Lower lobe of right lung (tissue), 2 donors: ENCODE measurements around the gene ZMIZ1. TPM values are rescaled to one million over a fixed set of nuclear protein-coding genes. Genes with fewer than 3 reads are reported as not detected.

Source experiments
- ATAC-seq, 2 donors: fragments of 200-7000 bp; cut with Tn5 transposase; one replicate each; pipeline ENCODE4 v1.9.1; 2020 to 2022; ENCODE audit warnings: mild to moderate bottlenecking in 2 of 2, moderate library complexity in 2 of 2
- DNase-seq: peaks from one replicate; pipeline ENCODE4 v3.0.0-alpha.2; 2020
- H3K27ac ChIP-seq: fragments of 200-600 bp; one replicate; pipeline ENCODE4 v1.8.0; 2022
- H3K27me3 ChIP-seq: fragments of 200-600 bp; one replicate; pipeline ENCODE4 v1.8.0; 2022; ENCODE audit warnings: low read depth
- H3K36me3 ChIP-seq: fragments of 200-600 bp; one replicate; pipeline ENCODE4 v1.8.0; 2022; ENCODE audit warnings: mild to moderate bottlenecking
- H3K4me1 ChIP-seq: fragments of 200-600 bp; one replicate; pipeline ENCODE4 v1.8.0; 2022
- H3K4me3 ChIP-seq: fragments of 200-600 bp; one replicate; pipeline ENCODE4 v1.8.0; 2022; ENCODE audit warnings: mild to moderate bottlenecking
- H3K9me3 ChIP-seq: fragments of 200-600 bp; one replicate; pipeline ENCODE4 v1.8.0; 2022
- CTCF ChIP-seq: fragments of 200-600 bp; IDR thresholded peaks from one replicate; pipeline ENCODE4 v1.8.0; 2022; ENCODE audit warnings: antibody characterized with exemption, mild to moderate bottlenecking
- intact Hi-C: fragments of 100-400 bp; cut with DNase I; formaldehyde crosslinking; loops from one replicate; pipeline ENCODE4 v1.11.0; 2022
- total RNA-seq: library from RNA; stranded (reverse); fragmentation: NEBNext Ultra II Directional; extraction: Animal tissue kit (Norgen Biotek cat#: 25700); gene quantifications from one replicate; pipeline ENCODE4 v1.2.1, GENCODE V29; 2021
- donor health status: DM: no; HTN: yes; CAD: no; lungs with severe emphysema.

ZMIZ1 gene
- total RNA-seq, 1 donor from 2014 or later: 102 TPM

DNA sequence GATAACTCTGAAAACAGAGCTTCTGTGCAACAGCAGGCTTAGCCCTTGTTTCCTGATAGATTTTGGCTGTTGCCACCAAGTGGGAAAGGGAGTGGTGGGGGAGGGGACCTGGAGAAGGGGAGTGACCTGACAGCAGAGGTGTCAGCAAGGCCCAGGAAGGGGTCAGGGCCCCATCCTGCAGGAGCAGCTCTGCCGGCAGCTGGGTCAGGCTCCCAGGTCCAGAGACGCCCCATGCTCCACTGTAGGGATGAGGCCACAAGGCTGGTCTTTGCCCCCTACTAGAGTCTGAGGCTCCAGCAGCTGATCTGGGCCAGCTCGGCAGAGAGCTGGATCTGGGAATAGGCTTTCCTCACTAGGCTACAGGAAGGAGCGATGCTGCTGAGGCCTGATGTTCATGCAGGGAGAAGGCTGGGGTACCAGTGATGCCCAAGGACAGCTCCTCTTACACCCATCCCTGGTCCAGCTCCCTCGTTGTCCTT lies 44.0 kb upstream of the ZMIZ1 start:
- H3K27ac ChIP-seq: no peak overlapping the region

DNA sequence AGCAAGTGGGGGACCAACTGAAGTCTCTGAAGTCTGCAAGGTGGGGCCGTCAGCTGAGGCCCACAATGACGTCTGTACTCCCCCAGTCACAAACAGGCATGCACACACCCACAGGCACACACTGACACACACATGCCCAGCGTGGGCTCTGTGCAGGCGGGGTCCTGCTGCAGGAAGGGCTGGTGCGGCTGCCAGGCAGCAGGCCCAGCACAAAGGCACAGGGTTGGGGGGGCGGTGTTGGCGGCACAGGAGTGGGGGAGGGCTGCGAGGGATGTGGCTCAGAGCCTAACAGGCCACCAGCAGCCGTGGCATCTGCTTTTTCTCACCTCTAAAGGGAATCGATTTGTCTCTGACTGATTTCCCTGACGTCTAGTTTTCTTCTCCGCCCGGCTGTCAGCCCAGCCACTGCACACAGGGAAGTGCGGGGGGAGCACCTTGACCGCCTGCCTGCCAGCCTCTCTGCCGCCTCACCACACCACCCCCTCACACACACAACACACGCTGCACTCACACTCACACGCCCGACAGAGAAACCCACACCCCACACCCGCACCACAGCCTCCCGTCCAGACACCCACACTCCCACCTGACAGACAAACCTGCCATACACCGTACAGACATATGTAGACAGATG lies 43.5 kb upstream of the ZMIZ1 start:
- no peaks in the 10 kb centered on the region for H3K9me3 ChIP-seq
- no peak overlapping the region for H3K27ac ChIP-seq
- no peak overlapping the region for H3K4me3 ChIP-seq
- H3K36me3 ChIP-seq: no peaks in the 10 kb centered on the region
- DNase-seq: peak; percentile 39
- ATAC-seq: peak; percentile 34 to 50
- H3K27me3 ChIP-seq: no peaks in the 10 kb centered on the region
- no peak for TF ChIP-seq CTCF
- peaks cover 4% of the 10 kb centered on the region for H3K4me1 ChIP-seq
- intact Hi-C loops: no loop called here

More for the DNA sequence above, 44.0 kb upstream of the ZMIZ1 start:
- Histone ChIP-seq H3K4me3 (no peak overlapping the region), H3K27me3 (no peaks in the 10 kb centered on the region), H3K4me1 (peaks cover 4% of the 10 kb centered on the region), H3K9me3 (no peaks in the 10 kb centered on the region), H3K36me3 (no peaks in the 10 kb centered on the region)
- no peak for TF ChIP-seq CTCF
- ATAC-seq (no peak), DNase-seq (peak; percentile 35)
- intact Hi-C loops: no loop called here

DNA sequence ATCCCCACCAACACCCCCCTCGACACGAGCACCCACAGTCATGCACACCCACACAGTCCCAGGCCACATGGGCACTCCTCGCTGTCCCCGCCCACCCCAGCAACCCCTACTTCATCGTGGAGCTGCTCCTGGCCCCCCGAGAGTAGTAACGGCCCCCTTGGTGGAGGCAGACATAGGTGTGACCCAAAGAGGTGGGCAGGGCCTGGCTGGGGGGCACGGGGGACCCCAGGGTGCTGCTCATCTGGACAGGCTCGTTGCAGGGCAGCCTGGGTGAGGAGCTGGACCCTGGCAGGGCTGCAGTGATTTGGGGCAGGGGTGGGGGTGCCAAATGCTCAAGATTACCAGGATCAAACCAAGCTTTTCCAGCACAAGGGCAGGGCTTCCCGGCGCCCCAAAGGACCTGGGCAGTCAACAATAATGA lies 42.4 kb upstream of the ZMIZ1 start:
- DNase-seq: peak; percentile 28
- no peak for TF ChIP-seq CTCF
- H3K27me3 ChIP-seq: no peaks in the 10 kb centered on the region
- no peaks in the 10 kb centered on the region for H3K36me3 ChIP-seq
- intact Hi-C loops: no loop called here
- H3K27ac ChIP-seq: no peak overlapping the region
- no peak overlapping the region for H3K4me3 ChIP-seq
- no peak for ATAC-seq
- H3K4me1 ChIP-seq: peaks cover 4% of the 10 kb centered on the region
- H3K9me3 ChIP-seq: no peaks in the 10 kb centered on the region

- intact Hi-C loops: no loop called here
- Histone ChIP-seq H3K36me3 (no peaks in the 10 kb centered on the region), H3K9me3 (no peaks in the 10 kb centered on the region), H3K4me3 (no peak overlapping the region), H3K27ac (no peak overlapping the region), H3K4me1 (peaks cover 4% of the 10 kb centered on the region), H3K27me3 (no peaks in the 10 kb centered on the region)
- ATAC-seq (no peak), DNase-seq (no peak)
- no peak for TF ChIP-seq CTCF
Measured at GRCh38 chr10:79026806-79027146, 42.0 kb upstream of the ZMIZ1 start.

GRCh38 chr10:79027147-79028055 lies 41.4 kb upstream of the ZMIZ1 start:
- TF ChIP-seq CTCF: no peak
- H3K36me3 ChIP-seq: no peaks in the 10 kb centered on the region
- no peak overlapping the region for H3K27ac ChIP-seq
- ATAC-seq (peak; percentile 22 to 36), DNase-seq (peak; percentile 47)
- peaks cover 4% of the 10 kb centered on the region for H3K4me1 ChIP-seq
- intact Hi-C loops: no loop called here
- H3K9me3 ChIP-seq: no peaks in the 10 kb centered on the region
- no peak overlapping the region for H3K4me3 ChIP-seq
- H3K27me3 ChIP-seq: no peaks in the 10 kb centered on the region
